K562 (cell line): ENCODE results near the gene ADIG. TPM values are rescaled to one million over a fixed set of nuclear protein-coding genes. Genes with fewer than 3 reads are reported as not detected.

Experiments
- BCLAF1 ChIP-seq, 2 experiments: fragments of 450-650 bp in 1 of 2; IDR thresholded peaks; 2 replicates each; pipeline ENCODE4 v1.6.1; 2011 to 2017; ENCODE audit warnings: low read depth in 2 of 2, antibody characterized with exemption in 1 of 2, borderline replicate concordance in 1 of 2, low read length in 1 of 2, mild to moderate bottlenecking in 1 of 2, mixed read lengths in 1 of 2; ENCODE audit not compliant: control insufficient read depth in 1 of 2
- BRCA1 ChIP-seq, 2 experiments: fragments of 450-650 bp in 1 of 2; sonication (generic) in 1 of 2; formaldehyde crosslinking in 1 of 2; IDR thresholded peaks; 2 replicates each; pipeline versions ENCODE4 v1.5.0 to v1.6.1; 2017 to 2020; ENCODE audit warnings: mild to moderate bottlenecking in 1 of 2, missing genetic modification reagents in 1 of 2
- E2F6 ChIP-seq, 2 experiments: IDR thresholded peaks; 2 replicates each; pipeline ENCODE4 v1.6.1; 2011; ENCODE audit warnings: borderline replicate concordance in 1 of 2, control low read depth in 1 of 2, low read depth in 1 of 2, low read length in 1 of 2, mild to moderate bottlenecking in 1 of 2, mixed read lengths in 1 of 2, moderate library complexity in 1 of 2; ENCODE audit not compliant: insufficient read depth in 1 of 2, insufficient read length in 1 of 2, poor library complexity in 1 of 2, severe bottlenecking in 1 of 2; ENCODE audit errors: extremely low read depth in 1 of 2
- GATA2 ChIP-seq: sonication (generic); formaldehyde crosslinking; IDR thresholded peaks from 2 replicates; pipeline ENCODE4 v1.4.0; 2020; ENCODE audit warnings: mild to moderate bottlenecking, missing genetic modification reagents
- GATAD2A ChIP-seq: fragments of 450-650 bp; IDR thresholded peaks from 2 replicates; pipeline ENCODE4 v1.6.1; 2017
- KLF16 ChIP-seq: IDR thresholded peaks from 2 replicates; pipeline ENCODE4 v1.6.1; 2016; ENCODE audit warnings: antibody characterized with exemption
- NEUROD1 ChIP-seq: fragments of 150-350 bp; IDR thresholded peaks from 2 replicates; pipeline ENCODE4 v1.6.1; 2014; ENCODE audit warnings: borderline replicate concordance, low read length, low read depth; ENCODE audit not compliant: partially characterized antibody
- PML ChIP-seq: IDR thresholded peaks from 2 replicates; pipeline ENCODE4 v1.6.1; 2012; ENCODE audit warnings: low read length, inconsistent platforms
- REST ChIP-seq, 2 experiments: fragments of 450-650 bp; formaldehyde crosslinking in 1 of 2; IDR thresholded peaks; 2 replicates each; pipeline versions ENCODE4 v1.4.0 to v1.6.1; 2014 to 2020; ENCODE audit warnings: mild to moderate bottlenecking in 2 of 2, borderline replicate concordance in 1 of 2, low read depth in 1 of 2
- ZNF766 ChIP-seq: fragments of 200-800 bp; sonication (Bioruptor generic); conservative IDR thresholded peaks from 2 replicates; pipeline ENCODE4 v1.6.1; 2016; ENCODE audit warnings: missing genetic modification characterization, missing compliant biosample characterization
- polyA plus RNA-seq, 8 experiments: library from polyadenylated mRNA; depleted of rRNA in 4 of 8; stranded (reverse) in 5 of 8; unstranded in 3 of 8; fragments of >200 nt; fragmentation: Nextera tagmentation in 2 of 8; fragmentation: Illumina TruSeq in 1 of 8; extraction: Ambion mirVana in 2 of 8; extraction: Trizol in 1 of 8; gene quantifications; 2 replicates each; pipeline versions ENCODE4 v1.2.1 to v1.2.3, GENCODE V29; 2011 to 2014; ENCODE audit warnings: inconsistent platforms in 1 of 8, missing spikeins in 1 of 8
- total RNA-seq, 7 experiments: library from RNA; depleted of rRNA in 6 of 7; stranded (reverse); fragments of >200 nt in 6 of 7; fragmentation: Illumina TruSeq in 2 of 7; extraction: Trizol in 2 of 7; gene quantifications; 2 replicates each; pipeline versions ENCODE4 v1.2.1 to v1.2.3, GENCODE V29; 2011 to 2021; ENCODE audit warnings: low replicate concordance in 1 of 7

The ADIG gene
- total and polyA plus RNA-seq, 9 of the 15 experiments (the other 6 are each of a cell fraction or from before 2014, with no cell fraction given): not detected

- no peak for TF ChIP-seq BCLAF1 (IDR thresholded peaks at IDR 0.05; ENCODE audit: borderline replicate concordance in 1 of 2, control insufficient read depth in 1 of 2, low read depth in 2 of 2, low read length in 1 of 2)
- 0 out of 2 replicates have a peak, but pooled peaks have one; percentile 35 for TF ChIP-seq KLF16
- no peak for TF ChIP-seq BRCA1 (IDR thresholded peaks at IDR 0.05)
- TF ChIP-seq BRCA1 (CRISPR knock-in tag; IDR thresholded peaks at IDR 0.05): no peak
- no peak for TF ChIP-seq GATA2 (CRISPR knock-in tag)
- no peak for TF ChIP-seq PML
- peak in 1 of 2 experiments; percentile 11 for TF ChIP-seq E2F6 (IDR thresholded peaks at IDR 0.05; ENCODE audit: borderline replicate concordance in 1 of 2, extremely low read depth in 1 of 2, insufficient read depth in 1 of 2, insufficient read length in 1 of 2, low read depth in 1 of 2, low read length in 1 of 2, poor library complexity in 1 of 2, severe bottlenecking in 1 of 2)
- TF ChIP-seq REST (IDR thresholded peaks at IDR 0.05; ENCODE audit: borderline replicate concordance): no peak; the same call in 1 of the 2 replicates
- TF ChIP-seq REST (CRISPR knock-in tag; IDR thresholded peaks at IDR 0.05; ENCODE audit: low read depth): no peak
- TF ChIP-seq ZNF766 (CRISPR knock-in tag): no peak
- TF ChIP-seq NEUROD1: peak; percentile 35
- no peak for TF ChIP-seq GATAD2A
These were observed 52.6 kb downstream of the ADIG start (continued) for GRCh38 chr20:38633577-38634093.
